HCT116 (cell line): ENCODE results near the gene SNTB2. TPM values are rescaled to one million over a fixed set of nuclear protein-coding genes. Genes with fewer than 3 reads are reported as not detected.

Experiments
- ATAC-seq: fragments of 200-7000 bp; cut with Tn5 transposase; 2 replicates; pipeline ENCODE4 v1.9.1; 2020; ENCODE audit warnings: mild to moderate bottlenecking, moderate library complexity
- BruUV-seq: library from RNA; stranded (reverse); fragments of 400-500 nt; replicated peaks from 2 replicates; lab custom pipeline; 2021; lab: Mats Ljungman, UMichigan
- CTCF ChIA-PET: fragments of 300-600 bp; sonication (Branson Sonifier 250); formaldehyde crosslinking; loops from one replicate; lab custom pipeline; 2021; ENCODE audit warnings: antibody characterized with exemption; lab: Charles Lee
- POLR2A ChIA-PET: fragments of 300-600, 350-600 bp; sonication (Branson Sonifier 250); formaldehyde crosslinking; loops from one replicate; lab custom pipeline; 2021; ENCODE audit warnings: antibody characterized with exemption; lab: Charles Lee
- RAD21 ChIA-PET, 2 experiments: fragments of 300-600 bp; sonication (Branson Sonifier 250); formaldehyde crosslinking; loops; one replicate each; lab custom pipeline; 2023; ENCODE audit warnings: low total read pairs in 2 of 2; ENCODE audit not compliant: uncharacterized antibody in 2 of 2, unreplicated experiment in 2 of 2, low non-redundant PET in 1 of 2; lab: Charles Lee
- DNase-seq: peaks from one replicate; pipeline ENCODE4 v3.0.0-alpha.2; 2010; ENCODE audit warnings: low read depth, low spot score
- H2AFZ ChIP-seq: fragments of 200-600 bp; shearing (Covaris generic), sonication (generic); 2 replicates; pipeline ENCODE4 v1.6.1; 2017; ENCODE audit warnings: low read depth, mixed run types, mixed read lengths, antibody characterized with exemption, low read length; ENCODE audit not compliant: poor library complexity, severe bottlenecking
- H3K27ac ChIP-seq: 2 replicates; pipeline ENCODE4 v1.5.1; 2012; ENCODE audit warnings: low read depth, low read length
- H3K27me3 ChIP-seq: fragments of 200-600 bp; sonication (generic); 2 replicates; pipeline ENCODE4 v1.6.1; 2016; ENCODE audit warnings: mixed run types, low read length, mixed read lengths; ENCODE audit not compliant: insufficient read depth
- H3K36me3 ChIP-seq, 2 experiments: fragments of 200-500 bp in 1 of 2; fragments of 200-600 bp in 1 of 2; sonication (Bioruptor generic) in 1 of 2; sonication (generic) in 1 of 2; 2 replicates each; pipeline versions ENCODE4 v1.5.1 to v1.6.1; 2014 to 2016; ENCODE audit warnings: low read length in 2 of 2, inconsistent platforms in 1 of 2, mixed read lengths in 1 of 2, mixed run types in 1 of 2; ENCODE audit not compliant: insufficient read depth in 2 of 2, control insufficient read depth in 1 of 2
- H3K4me1 ChIP-seq, 2 experiments: fragments of 200-600 bp in 1 of 2; sonication (generic) in 1 of 2; 2 replicates each; pipeline versions ENCODE4 v1.5.1 to v1.6.1; 2012 to 2017; ENCODE audit warnings: low read length in 2 of 2, inconsistent platforms in 1 of 2, mild to moderate bottlenecking in 1 of 2, mixed read lengths in 1 of 2, mixed run types in 1 of 2, moderate library complexity in 1 of 2; ENCODE audit not compliant: insufficient read depth in 2 of 2, control insufficient read depth in 1 of 2
- H3K4me2 ChIP-seq: fragments of 200-600 bp; sonication (generic); 2 replicates; pipeline ENCODE4 v1.6.1; 2017; ENCODE audit warnings: mixed run types, low read length, mixed read lengths
- H3K4me3 ChIP-seq, 2 experiments: fragments of 200-600 bp in 1 of 2; sonication (generic) in 1 of 2; replicated peaks in 1 of 2; 2 replicates each; pipeline ENCODE4 v1.5.1; 2011 to 2016; ENCODE audit warnings: low read length in 2 of 2, control low read depth in 1 of 2, low read depth in 1 of 2, mild to moderate bottlenecking in 1 of 2, mixed read lengths in 1 of 2, mixed run types in 1 of 2
- H3K79me2 ChIP-seq: fragments of 200-600 bp; sonication (generic); 2 replicates; pipeline ENCODE4 v1.6.1; 2017; ENCODE audit warnings: mild to moderate bottlenecking, mixed run types, low read length, moderate library complexity, mixed read lengths; ENCODE audit not compliant: insufficient read depth
- H3K9ac ChIP-seq: fragments of 200-600 bp; sonication (generic); 2 replicates; pipeline ENCODE4 v1.6.1; 2016; ENCODE audit warnings: low read length, mixed read lengths
- H3K9me2 ChIP-seq: fragments of 200-600 bp; sonication (generic), shearing (Covaris generic); 2 replicates; pipeline ENCODE4 v1.6.1; 2017; ENCODE audit warnings: mixed run types, mild to moderate bottlenecking, moderate library complexity; ENCODE audit not compliant: insufficient read depth
- H3K9me3 ChIP-seq, 2 experiments: fragments of 200-500 bp in 1 of 2; fragments of 200-600 bp in 1 of 2; sonication (Bioruptor generic) in 1 of 2; sonication (generic) in 1 of 2; 2 replicates each; pipeline ENCODE4 v1.6.1; 2014 to 2017; ENCODE audit warnings: low read length in 2 of 2, mixed read lengths in 2 of 2, inconsistent platforms in 1 of 2, low read depth in 1 of 2, mild to moderate bottlenecking in 1 of 2, mixed run types in 1 of 2, moderate library complexity in 1 of 2; ENCODE audit not compliant: control insufficient read depth in 1 of 2, insufficient read depth in 1 of 2
- H4K20me1 ChIP-seq: fragments of 200-600 bp; sonication (generic), shearing (Covaris generic); 2 replicates; pipeline ENCODE4 v1.6.1; 2017; ENCODE audit warnings: mixed run types, mild to moderate bottlenecking, moderate library complexity; ENCODE audit not compliant: insufficient read depth
- CEBPB ChIP-seq: IDR thresholded peaks from 2 replicates; pipeline ENCODE4 v1.6.1; 2012; ENCODE audit warnings: low read depth
- EGR1 ChIP-seq: IDR thresholded peaks from 2 replicates; pipeline ENCODE4 v1.6.1; 2012; ENCODE audit warnings: low read depth
- EZH2 ChIP-seq: fragments of 200-600 bp; sonication (generic); IDR thresholded peaks from 2 replicates; pipeline ENCODE4 v1.6.1; 2017; ENCODE audit warnings: antibody characterized with exemption, mixed run types
- FOSL1 ChIP-seq: IDR thresholded peaks from 2 replicates; pipeline ENCODE4 v1.6.1; 2012; ENCODE audit warnings: low read depth
- JUND ChIP-seq: IDR thresholded peaks from 2 replicates; pipeline ENCODE4 v1.6.1; 2012
- SIN3A ChIP-seq: IDR thresholded peaks from 2 replicates; pipeline ENCODE4 v1.6.1; 2012; ENCODE audit warnings: low read depth
- SP1 ChIP-seq: IDR thresholded peaks from 2 replicates; pipeline ENCODE4 v1.6.1; 2012; ENCODE audit warnings: low read depth
- SRF ChIP-seq: IDR thresholded peaks from 2 replicates; pipeline ENCODE4 v1.6.1; 2012; ENCODE audit warnings: low read depth
- TCF7L2 ChIP-seq: IDR thresholded peaks from 2 replicates; pipeline ENCODE4 v1.7.0; 2011; ENCODE audit warnings: borderline replicate concordance, inconsistent platforms; ENCODE audit not compliant: insufficient read depth, insufficient read length; ENCODE audit errors: extremely low read depth
- YY1 ChIP-seq: IDR thresholded peaks from 2 replicates; pipeline ENCODE4 v1.6.1; 2011; ENCODE audit warnings: low read length, low read depth, moderate library complexity, mild to moderate bottlenecking; ENCODE audit not compliant: insufficient replicate concordance; ENCODE audit errors: extremely low read depth
- intact Hi-C: fragments of 100-400 bp; cut with micrococcal nuclease; formaldehyde crosslinking; loops from 2 replicates; pipeline ENCODE4 v1.10.0; 2022
- total RNA-seq: library from RNA; stranded (reverse); gene quantifications from one replicate; pipeline ENCODE4 v1.2.1, GENCODE V29; 2021; ENCODE audit not compliant: unreplicated experiment
- TF ChIP-seq, protein P1 (sequence below): IDR thresholded peaks from 2 replicates; pipeline ENCODE4 v1.6.1; 2012
- TF ChIP-seq, protein P2 (sequence below), 3 experiments: fragments of 200-600 bp in 1 of 3; sonication (generic) in 1 of 3; IDR thresholded peaks in 2 of 3; conservative IDR thresholded peaks in 1 of 3; 2 replicates each; pipeline ENCODE4 v1.5.1; 2012 to 2017; ENCODE audit warnings: low read depth in 2 of 3, low read length in 2 of 3, antibody characterized with exemption in 1 of 3, borderline replicate concordance in 1 of 3, control low read depth in 1 of 3, mild to moderate bottlenecking in 1 of 3, mixed read lengths in 1 of 3, mixed run types in 1 of 3, moderate library complexity in 1 of 3; ENCODE audit not compliant: insufficient read depth in 1 of 3
- TF ChIP-seq, protein P3 (sequence below): IDR thresholded peaks from 2 replicates; pipeline ENCODE4 v1.6.1; 2011; ENCODE audit warnings: mild to moderate bottlenecking, low read length, moderate library complexity; ENCODE audit not compliant: insufficient replicate concordance; ENCODE audit errors: extremely low read depth

SNTB2 gene
- total RNA-seq, 1 experiment from 2014 or later = 38.1 TPM

DNA sequence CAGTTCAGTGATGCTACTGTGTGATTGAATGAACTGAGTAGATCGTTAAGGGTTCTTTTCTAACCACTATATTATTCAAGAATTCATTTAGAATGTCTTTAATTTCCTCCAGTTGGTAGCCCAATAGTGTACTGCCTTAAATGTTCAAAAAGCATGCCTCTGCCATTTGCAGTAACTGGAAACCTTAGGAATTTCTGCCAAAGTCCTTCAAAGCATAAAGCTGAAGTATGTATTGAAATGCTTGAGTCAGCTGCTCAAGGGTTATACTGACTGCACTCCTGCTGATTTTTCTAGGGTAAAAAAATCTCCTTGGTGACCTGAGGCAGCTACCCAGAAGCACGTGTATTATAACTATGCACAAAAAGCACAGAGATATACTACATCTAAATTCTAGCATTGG lies 56.5 kb downstream of the SNTB2 start:
- no peak overlapping the region for H2AFZ ChIP-seq
- H4K20me1 ChIP-seq = no peaks in the 10 kb centered on the region; the same call in 1 of the 2 replicates
- H3K9ac ChIP-seq = no peak overlapping the region
- ChIA-PET CTCF (no interaction called here), POLR2A (no interaction called here), RAD21 (no interaction called here)
- no peak overlapping the region for H3K4me3 ChIP-seq
- H3K4me1 ChIP-seq = no peaks in the 10 kb centered on the region
- H3K9me3 ChIP-seq = no peaks in the 10 kb centered on the region
- intact Hi-C loops = no loop called here
- H3K27me3 ChIP-seq = no peaks in the 10 kb centered on the region
- no peaks in the 10 kb centered on the region for H3K9me2 ChIP-seq
- no TSS peak for BruUV-seq
- H3K79me2 ChIP-seq = peaks cover 11% of the 10 kb centered on the region
- H3K36me3 ChIP-seq = peaks cover 5% of the 10 kb centered on the region in 2 experiments; a peak in 3 of 4 replicates
- DNase-seq (no peak), ATAC-seq (no peak)
- H3K4me2 ChIP-seq = no peak overlapping the region
- no peak overlapping the region for H3K27ac ChIP-seq
- TF ChIP-seq FOSL1 (no peak), CEBPB (no peak), EGR1 (no peak), SP1 (no peak), SIN3A (no peak), JUND (no peak), YY1 (no peak), TCF7L2 (no peak), EZH2 (no peak), SRF (no peak)
- TF ChIP-seq, protein P1, sequence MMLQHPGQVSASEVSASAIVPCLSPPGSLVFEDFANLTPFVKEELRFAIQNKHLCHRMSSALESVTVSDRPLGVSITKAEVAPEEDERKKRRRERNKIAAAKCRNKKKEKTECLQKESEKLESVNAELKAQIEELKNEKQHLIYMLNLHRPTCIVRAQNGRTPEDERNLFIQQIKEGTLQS = no peak
- TF ChIP-seq, protein P2, sequence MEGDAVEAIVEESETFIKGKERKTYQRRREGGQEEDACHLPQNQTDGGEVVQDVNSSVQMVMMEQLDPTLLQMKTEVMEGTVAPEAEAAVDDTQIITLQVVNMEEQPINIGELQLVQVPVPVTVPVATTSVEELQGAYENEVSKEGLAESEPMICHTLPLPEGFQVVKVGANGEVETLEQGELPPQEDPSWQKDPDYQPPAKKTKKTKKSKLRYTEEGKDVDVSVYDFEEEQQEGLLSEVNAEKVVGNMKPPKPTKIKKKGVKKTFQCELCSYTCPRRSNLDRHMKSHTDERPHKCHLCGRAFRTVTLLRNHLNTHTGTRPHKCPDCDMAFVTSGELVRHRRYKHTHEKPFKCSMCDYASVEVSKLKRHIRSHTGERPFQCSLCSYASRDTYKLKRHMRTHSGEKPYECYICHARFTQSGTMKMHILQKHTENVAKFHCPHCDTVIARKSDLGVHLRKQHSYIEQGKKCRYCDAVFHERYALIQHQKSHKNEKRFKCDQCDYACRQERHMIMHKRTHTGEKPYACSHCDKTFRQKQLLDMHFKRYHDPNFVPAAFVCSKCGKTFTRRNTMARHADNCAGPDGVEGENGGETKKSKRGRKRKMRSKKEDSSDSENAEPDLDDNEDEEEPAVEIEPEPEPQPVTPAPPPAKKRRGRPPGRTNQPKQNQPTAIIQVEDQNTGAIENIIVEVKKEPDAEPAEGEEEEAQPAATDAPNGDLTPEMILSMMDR (IDR thresholded peaks at IDR 0.05 in 2 of 3, conservative IDR thresholded peaks at IDR 0.05 in 1 of 3; ENCODE audit: borderline replicate concordance in 1 of 3, insufficient read depth in 1 of 3, low read depth in 2 of 3, low read length in 2 of 3) = no peak
- TF ChIP-seq, protein P3, sequence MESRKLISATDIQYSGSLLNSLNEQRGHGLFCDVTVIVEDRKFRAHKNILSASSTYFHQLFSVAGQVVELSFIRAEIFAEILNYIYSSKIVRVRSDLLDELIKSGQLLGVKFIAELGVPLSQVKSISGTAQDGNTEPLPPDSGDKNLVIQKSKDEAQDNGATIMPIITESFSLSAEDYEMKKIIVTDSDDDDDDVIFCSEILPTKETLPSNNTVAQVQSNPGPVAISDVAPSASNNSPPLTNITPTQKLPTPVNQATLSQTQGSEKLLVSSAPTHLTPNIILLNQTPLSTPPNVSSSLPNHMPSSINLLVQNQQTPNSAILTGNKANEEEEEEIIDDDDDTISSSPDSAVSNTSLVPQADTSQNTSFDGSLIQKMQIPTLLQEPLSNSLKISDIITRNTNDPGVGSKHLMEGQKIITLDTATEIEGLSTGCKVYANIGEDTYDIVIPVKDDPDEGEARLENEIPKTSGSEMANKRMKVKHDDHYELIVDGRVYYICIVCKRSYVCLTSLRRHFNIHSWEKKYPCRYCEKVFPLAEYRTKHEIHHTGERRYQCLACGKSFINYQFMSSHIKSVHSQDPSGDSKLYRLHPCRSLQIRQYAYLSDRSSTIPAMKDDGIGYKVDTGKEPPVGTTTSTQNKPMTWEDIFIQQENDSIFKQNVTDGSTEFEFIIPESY = no peak
